ENCODE measurements around the gene FLT3.
"Not testable (repeated sequence)": the region's sequence is repeated elsewhere in the genome, so short reads cannot be mapped to it uniquely, and the experiment has no call there.

The FLT3 gene

GRCh38 chr13:28116736-28117135, 16.4 kb upstream of the FLT3 start:
- no peaks in the 10 kb centered on the region for H3K9me2 ChIP-seq (replicated peaks; ENCODE audit: insufficient read depth, low read length)

GRCh38 chr13:28110414-28110813, 10.0 kb upstream of the FLT3 start:
- H3K79me2 ChIP-seq (ENCODE audit: low read length) = no peaks in the 10 kb centered on the region
- H3K9me3 ChIP-seq (replicated peaks; ENCODE audit: insufficient read depth, low read length) = no peaks in the 10 kb centered on the region
- no peaks in the 10 kb centered on the region for H3K4me1 ChIP-seq (ENCODE audit: low read length)
- no peak overlapping the region for H3K4me2 ChIP-seq (ENCODE audit: low read depth, low read length)
- H2AFZ ChIP-seq (ENCODE audit: low read length) = no peak overlapping the region
- H3K27me3 ChIP-seq (replicated peaks; ENCODE audit: insufficient read depth, low read length) = no peaks in the 10 kb centered on the region
- no peak overlapping the region for H3K4me3 ChIP-seq (ENCODE audit: low read length)
- DNase-seq = no peak
- H3F3A ChIP-seq (ENCODE audit: insufficient read depth, low read length) = no peaks in the 10 kb centered on the region
- no peak for TF ChIP-seq EZH2phosphoT487 (IDR thresholded peaks at IDR 0.05; ENCODE audit: low read length)
- no peak for TF ChIP-seq EZH2 (optimal IDR thresholded peaks at IDR 0.05; ENCODE audit: low read depth, low read length)
- TF ChIP-seq CTCF (IDR thresholded peaks at IDR 0.05; ENCODE audit: low read length) = no peak
- H3K9me2 ChIP-seq (replicated peaks; ENCODE audit: insufficient read depth, low read length) = no peaks in the 10 kb centered on the region
- no peak overlapping the region for H3K9ac ChIP-seq (ENCODE audit: low read length)
- H4K20me1 ChIP-seq (ENCODE audit: insufficient read depth, low read length) = no peaks in the 10 kb centered on the region
- H3K27ac ChIP-seq (ENCODE audit: low read length) = no peak overlapping the region
- H3K36me3 ChIP-seq (replicated peaks; ENCODE audit: insufficient read depth, low read length) = no peaks in the 10 kb centered on the region

More at GRCh38 chr13:28116736-28117135, 16.4 kb upstream of the FLT3 start:
- Histone ChIP-seq H3F3A (ENCODE audit: insufficient read depth, low read length) (no peaks in the 10 kb centered on the region), H3K4me2 (ENCODE audit: low read depth, low read length) (no peak overlapping the region), H2AFZ (ENCODE audit: low read length) (no peak overlapping the region), H3K27ac (ENCODE audit: low read length) (no peak overlapping the region), H3K9ac (ENCODE audit: low read length) (no peak overlapping the region), H3K79me2 (ENCODE audit: low read length) (no peaks in the 10 kb centered on the region), H3K4me1 (ENCODE audit: low read length) (no peaks in the 10 kb centered on the region), H3K27me3 (replicated peaks; ENCODE audit: insufficient read depth, low read length) (no peaks in the 10 kb centered on the region), H3K4me3 (ENCODE audit: low read length) (no peak overlapping the region), H4K20me1 (ENCODE audit: insufficient read depth, low read length) (no peaks in the 10 kb centered on the region), H3K9me3 (replicated peaks; ENCODE audit: insufficient read depth, low read length) (no peaks in the 10 kb centered on the region), H3K36me3 (replicated peaks; ENCODE audit: insufficient read depth, low read length) (no peaks in the 10 kb centered on the region)
- DNase-seq = no peak
- TF ChIP-seq EZH2phosphoT487 (IDR thresholded peaks at IDR 0.05; ENCODE audit: low read length) (no peak), CTCF (IDR thresholded peaks at IDR 0.05; ENCODE audit: low read length) (no peak), EZH2 (optimal IDR thresholded peaks at IDR 0.05; ENCODE audit: low read depth, low read length) (no peak)

- Histone ChIP-seq H3K27me3 (replicated peaks; ENCODE audit: insufficient read depth, low read length) (no peaks in the 10 kb centered on the region), H3F3A (ENCODE audit: insufficient read depth, low read length) (no peaks in the 10 kb centered on the region), H3K9me2 (replicated peaks; ENCODE audit: insufficient read depth, low read length) (no peaks in the 10 kb centered on the region), H3K4me3 (ENCODE audit: low read length) (no peak overlapping the region), H2AFZ (ENCODE audit: low read length) (no peak overlapping the region), H3K9ac (ENCODE audit: low read length) (no peak overlapping the region), H3K4me1 (ENCODE audit: low read length) (no peaks in the 10 kb centered on the region), H3K27ac (ENCODE audit: low read length) (no peak overlapping the region), H3K36me3 (replicated peaks; ENCODE audit: insufficient read depth, low read length) (no peaks in the 10 kb centered on the region), H3K79me2 (ENCODE audit: low read length) (no peaks in the 10 kb centered on the region), H3K4me2 (ENCODE audit: low read depth, low read length) (no peak overlapping the region), H3K9me3 (replicated peaks; ENCODE audit: insufficient read depth, low read length) (no peaks in the 10 kb centered on the region), H4K20me1 (ENCODE audit: insufficient read depth, low read length) (no peaks in the 10 kb centered on the region)
- TF ChIP-seq EZH2 (optimal IDR thresholded peaks at IDR 0.05; ENCODE audit: low read depth, low read length) = no peak
- no peak for TF ChIP-seq CTCF (IDR thresholded peaks at IDR 0.05; ENCODE audit: low read length)
- no peak for TF ChIP-seq EZH2phosphoT487 (IDR thresholded peaks at IDR 0.05; ENCODE audit: low read length)
- no peak for DNase-seq
These were observed 6.6 kb upstream of the FLT3 start for GRCh38 chr13:28106976-28107375.

GRCh38 chr13:28101886-28102285, 1.5 kb upstream of the FLT3 start:
- not testable (repeated sequence) for H3K79me2 ChIP-seq (ENCODE audit: low read length); H3K9ac ChIP-seq (ENCODE audit: low read length); H3K4me2 ChIP-seq (ENCODE audit: low read depth, low read length); DNase-seq; H3K27me3 ChIP-seq (replicated peaks; ENCODE audit: insufficient read depth, low read length); H3F3A ChIP-seq (ENCODE audit: insufficient read depth, low read length); H3K4me3 ChIP-seq (ENCODE audit: low read length); H3K9me2 ChIP-seq (replicated peaks; ENCODE audit: insufficient read depth, low read length); H3K36me3 ChIP-seq (replicated peaks; ENCODE audit: insufficient read depth, low read length); H3K9me3 ChIP-seq (replicated peaks; ENCODE audit: insufficient read depth, low read length); H4K20me1 ChIP-seq (ENCODE audit: insufficient read depth, low read length); H2AFZ ChIP-seq (ENCODE audit: low read length); H3K4me1 ChIP-seq (ENCODE audit: low read length); H3K27ac ChIP-seq (ENCODE audit: low read length)
